ENCODE results near the gene AUTS2.

GRCh38 chr7:70029993-70030392 lies 431.7 kb downstream of the AUTS2 start:
- TF ChIP-seq E2F4 (CRISPR knock-in tag; IDR thresholded peaks at IDR 0.05; ENCODE audit: borderline replicate concordance, low read depth) = no peak
- no peak for TF ChIP-seq USF1 (CRISPR knock-in tag; IDR thresholded peaks at IDR 0.05)
- TF ChIP-seq ARID4B (CRISPR knock-in tag; IDR thresholded peaks at IDR 0.05; ENCODE audit: borderline replicate concordance) = no peak
- no peak for TF ChIP-seq ZBTB43 (CRISPR knock-in tag; IDR thresholded peaks at IDR 0.05)
- TF ChIP-seq CTCF (IDR thresholded peaks at IDR 0.05) = no peak
- TF ChIP-seq TEAD4 (CRISPR knock-in tag; IDR thresholded peaks at IDR 0.05) = no peak
- TF ChIP-seq ATF3 (CRISPR knock-in tag; conservative IDR thresholded peaks at IDR 0.05) = no peak
- TF ChIP-seq MAX (CRISPR knock-in tag; IDR thresholded peaks at IDR 0.05) = no peak
- no peak for TF ChIP-seq ZNF532 (CRISPR knock-in tag; IDR thresholded peaks at IDR 0.05; ENCODE audit: borderline replicate concordance)
